H9 (cell line): ENCODE data around the gene ARID3C. TPM values are rescaled to one million over a fixed set of nuclear protein-coding genes. Genes with fewer than 3 reads are reported as not detected.

ENCODE experiments used
- DNase-seq: peaks from one replicate; pipeline ENCODE4 v3.0.0-alpha.2; 2017
- H2AFZ ChIP-seq: one replicate; pipeline ENCODE4 v1.6.1; 2013; ENCODE audit warnings: mild to moderate bottlenecking, low read length, control low read depth, moderate library complexity
- H2AK5ac ChIP-seq: 2 replicates; pipeline ENCODE4 v1.6.1; 2013; ENCODE audit warnings: low read length, control low read depth, mixed read lengths; ENCODE audit not compliant: insufficient read length
- H2BK120ac ChIP-seq: one replicate; pipeline ENCODE4 v1.6.1; 2013; ENCODE audit warnings: low read depth, mild to moderate bottlenecking, low read length, control low read depth, inconsistent platforms; ENCODE audit not compliant: poor library complexity, severe bottlenecking
- H2BK12ac ChIP-seq: 2 replicates; pipeline ENCODE4 v1.6.1; 2013; ENCODE audit warnings: low read length, control low read depth, mixed read lengths, low read depth; ENCODE audit not compliant: insufficient read length
- H2BK15ac ChIP-seq: 2 replicates; pipeline ENCODE4 v1.6.1; 2013; ENCODE audit warnings: low read depth, low read length, control low read depth
- H2BK20ac ChIP-seq: one replicate; pipeline ENCODE4 v1.6.1; 2013; ENCODE audit warnings: low read depth, mild to moderate bottlenecking, low read length, control low read depth, inconsistent platforms; ENCODE audit not compliant: poor library complexity, severe bottlenecking
- H2BK5ac ChIP-seq: 2 replicates; pipeline ENCODE4 v1.6.1; 2013; ENCODE audit warnings: low read length, control low read depth, mixed read lengths; ENCODE audit not compliant: insufficient read length
- H3K14ac ChIP-seq: 2 replicates; pipeline ENCODE4 v1.6.1; 2013; ENCODE audit warnings: low read length, control low read depth; ENCODE audit not compliant: insufficient read depth
- H3K18ac ChIP-seq: 2 replicates; pipeline ENCODE4 v1.6.1; 2013; ENCODE audit warnings: low read depth, mild to moderate bottlenecking, mixed read lengths, low read length, control low read depth; ENCODE audit not compliant: insufficient read length
- H3K23ac ChIP-seq: 2 replicates; pipeline ENCODE4 v1.6.1; 2013; ENCODE audit warnings: low read length, control low read depth, mixed read lengths, low read depth; ENCODE audit not compliant: insufficient read length
- H3K23me2 ChIP-seq: 2 replicates; pipeline ENCODE4 v1.6.1; 2013; ENCODE audit warnings: low read depth, mild to moderate bottlenecking, mixed read lengths, low read length, control low read depth; ENCODE audit not compliant: insufficient read length, poor library complexity, severe bottlenecking
- H3K27ac ChIP-seq: 2 replicates; pipeline ENCODE4 v1.5.1; 2013; ENCODE audit warnings: low read length, control low read depth, mixed read lengths, low read depth; ENCODE audit not compliant: insufficient read length
- H3K27me3 ChIP-seq: 2 replicates; pipeline ENCODE4 v1.6.1; 2013; ENCODE audit warnings: low read length, control low read depth, inconsistent platforms; ENCODE audit not compliant: insufficient read depth
- H3K4ac ChIP-seq: 2 replicates; pipeline ENCODE4 v1.6.1; 2013; ENCODE audit warnings: low read depth, mild to moderate bottlenecking, control low read depth, inconsistent platforms, low read length, moderate library complexity
- H3K4me1 ChIP-seq: 2 replicates; pipeline ENCODE4 v1.6.1; 2013; ENCODE audit warnings: low read length, control low read depth, inconsistent platforms; ENCODE audit not compliant: insufficient read depth
- H3K4me2 ChIP-seq: 2 replicates; pipeline ENCODE4 v1.6.1; 2013; ENCODE audit warnings: low read length, control low read depth, mixed read lengths; ENCODE audit not compliant: insufficient read length, insufficient read depth
- H3K56ac ChIP-seq: 2 replicates; pipeline ENCODE4 v1.6.1; 2013; ENCODE audit warnings: low read depth, mild to moderate bottlenecking, mixed read lengths, low read length, control low read depth; ENCODE audit not compliant: insufficient read length
- H3K79me1 ChIP-seq: 2 replicates; pipeline ENCODE4 v1.6.1; 2013; ENCODE audit warnings: low read depth, mild to moderate bottlenecking, moderate library complexity, low read length, control low read depth, inconsistent platforms; ENCODE audit not compliant: insufficient read depth, poor library complexity, severe bottlenecking
- H3K79me2 ChIP-seq: 2 replicates; pipeline ENCODE4 v1.6.1; 2013; ENCODE audit warnings: low read length, control low read depth, inconsistent platforms; ENCODE audit not compliant: insufficient read depth
- H3K9ac ChIP-seq: 2 replicates; pipeline ENCODE4 v1.6.1; 2013; ENCODE audit warnings: low read length, control low read depth, mixed read lengths; ENCODE audit not compliant: insufficient read length; ENCODE audit errors: extremely low read depth
- H3K9me3 ChIP-seq: one replicate; pipeline ENCODE4 v1.6.1; 2013; ENCODE audit warnings: low read depth, low read length, inconsistent platforms; ENCODE audit not compliant: control insufficient read depth
- H3T11ph ChIP-seq: one replicate; pipeline ENCODE4 v1.6.1; 2013; ENCODE audit warnings: mild to moderate bottlenecking, low read length, control low read depth, inconsistent platforms
- H4K20me1 ChIP-seq: one replicate; pipeline ENCODE4 v1.6.1; 2013; ENCODE audit not compliant: control insufficient read depth, insufficient read length, insufficient read depth
- H4K5ac ChIP-seq: 2 replicates; pipeline ENCODE4 v1.6.1; 2013; ENCODE audit warnings: low read depth, mild to moderate bottlenecking, mixed read lengths, low read length, control low read depth; ENCODE audit not compliant: insufficient read length
- H4K8ac ChIP-seq: replicated peaks from 2 replicates; pipeline ENCODE4 v1.6.1; 2013; ENCODE audit warnings: low read length, control low read depth, mixed read lengths, low read depth; ENCODE audit not compliant: insufficient read length
- H4K91ac ChIP-seq: 2 replicates; pipeline ENCODE4 v1.6.1; 2013; ENCODE audit warnings: low read depth, mild to moderate bottlenecking, moderate library complexity, mixed read lengths, low read length, control low read depth; ENCODE audit not compliant: insufficient read length
- H3K27ac Mint-ChIP-seq, 3 experiments: 2 replicates in 2 of 3; 3 replicates in 1 of 3; pipeline ENCODE4 v1.8.0; 2020 to 2021; ENCODE audit warnings: mixed read lengths in 3 of 3, mild to moderate bottlenecking in 1 of 3, moderate library complexity in 1 of 3
- H3K27me3 Mint-ChIP-seq: 2 replicates; pipeline ENCODE4 v1.8.0; 2021; ENCODE audit warnings: low read depth, mild to moderate bottlenecking, moderate library complexity, mixed read lengths
- H3K36me3 Mint-ChIP-seq, 3 experiments: 2 replicates in 2 of 3; 3 replicates in 1 of 3; pipeline ENCODE4 v1.8.0; 2020 to 2021; ENCODE audit warnings: low read depth in 3 of 3, mixed read lengths in 3 of 3; ENCODE audit not compliant: insufficient read depth in 1 of 3
- H3K4me1 Mint-ChIP-seq, 2 experiments: 2 replicates each; pipeline ENCODE4 v1.8.0; 2020; ENCODE audit warnings: mixed read lengths in 2 of 2
- H3K4me3 Mint-ChIP-seq, 2 experiments: 2 replicates in 1 of 2; 3 replicates in 1 of 2; pipeline ENCODE4 v1.8.0; 2020 to 2021; ENCODE audit warnings: mild to moderate bottlenecking in 2 of 2, mixed read lengths in 2 of 2, moderate library complexity in 1 of 2
- H3K9me3 Mint-ChIP-seq, 2 experiments: 2 replicates in 1 of 2; 3 replicates in 1 of 2; pipeline ENCODE4 v1.8.0; 2020; ENCODE audit warnings: mild to moderate bottlenecking in 2 of 2, mixed read lengths in 2 of 2, moderate library complexity in 1 of 2
- total RNA-seq: library from RNA; stranded (reverse); gene quantifications from 2 replicates; pipeline ENCODE4 v1.2.1, GENCODE V29; 2021
- TF ChIP-seq, protein P1 (sequence below): fragments of 200-600 bp; sonication (generic); conservative IDR thresholded peaks from 3 replicates; pipeline ENCODE4 v1.8.0; 2021; ENCODE audit warnings: antibody characterized with exemption, mild to moderate bottlenecking

The ARID3C gene
- total RNA-seq, 1 experiment from 2014 or later: not detected

DNA sequence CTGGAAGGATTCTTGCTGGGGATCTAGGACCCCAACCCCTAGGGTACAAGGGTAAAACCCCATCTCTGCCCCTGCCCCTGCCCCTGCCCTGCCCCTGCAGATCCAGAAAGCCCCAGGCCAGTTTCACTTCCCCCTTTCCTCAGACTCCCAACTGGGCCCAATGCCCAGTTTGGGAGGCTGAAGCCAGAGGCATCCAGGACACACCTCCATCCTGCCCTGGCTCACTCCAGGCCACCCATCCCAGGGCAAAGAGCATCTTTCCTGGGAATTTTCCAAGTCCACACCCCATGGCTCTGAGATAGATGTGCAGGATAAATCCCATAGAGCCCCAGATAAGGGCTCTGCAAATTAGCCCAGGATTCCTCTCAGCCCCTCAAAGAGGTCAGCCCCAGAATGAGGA, 56.8 kb downstream of the ARID3C start:
- H4K8ac ChIP-seq: no peak overlapping the region
- Mint-ChIP-seq H3K4me3 (no peak overlapping the region), H3K9me3 (no peaks in the 10 kb centered on the region; a peak in 1 of 5 replicates), H3K27ac (no peak overlapping the region; a peak in 1 of 7 replicates), H3K36me3 (no peaks in the 10 kb centered on the region), H3K4me1 (peaks cover 37 to 52% of the 10 kb centered on the region in 2 experiments), H3K27me3 (peaks cover 38% of the 10 kb centered on the region)
- H2BK12ac ChIP-seq: no peak overlapping the region
- H2AFZ ChIP-seq: no peak overlapping the region
- H3T11ph ChIP-seq: no peak overlapping the region
- H4K20me1 ChIP-seq: peaks cover 4% of the 10 kb centered on the region
- TF ChIP-seq, protein P1, sequence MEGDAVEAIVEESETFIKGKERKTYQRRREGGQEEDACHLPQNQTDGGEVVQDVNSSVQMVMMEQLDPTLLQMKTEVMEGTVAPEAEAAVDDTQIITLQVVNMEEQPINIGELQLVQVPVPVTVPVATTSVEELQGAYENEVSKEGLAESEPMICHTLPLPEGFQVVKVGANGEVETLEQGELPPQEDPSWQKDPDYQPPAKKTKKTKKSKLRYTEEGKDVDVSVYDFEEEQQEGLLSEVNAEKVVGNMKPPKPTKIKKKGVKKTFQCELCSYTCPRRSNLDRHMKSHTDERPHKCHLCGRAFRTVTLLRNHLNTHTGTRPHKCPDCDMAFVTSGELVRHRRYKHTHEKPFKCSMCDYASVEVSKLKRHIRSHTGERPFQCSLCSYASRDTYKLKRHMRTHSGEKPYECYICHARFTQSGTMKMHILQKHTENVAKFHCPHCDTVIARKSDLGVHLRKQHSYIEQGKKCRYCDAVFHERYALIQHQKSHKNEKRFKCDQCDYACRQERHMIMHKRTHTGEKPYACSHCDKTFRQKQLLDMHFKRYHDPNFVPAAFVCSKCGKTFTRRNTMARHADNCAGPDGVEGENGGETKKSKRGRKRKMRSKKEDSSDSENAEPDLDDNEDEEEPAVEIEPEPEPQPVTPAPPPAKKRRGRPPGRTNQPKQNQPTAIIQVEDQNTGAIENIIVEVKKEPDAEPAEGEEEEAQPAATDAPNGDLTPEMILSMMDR: no peak
- H2BK120ac ChIP-seq: no peak overlapping the region
- H3K18ac ChIP-seq: no peak overlapping the region
- no peak for DNase-seq
- H3K4me1 ChIP-seq: peaks cover 4% of the 10 kb centered on the region; the same call in 1 of the 2 replicates
- H3K56ac ChIP-seq: no peak overlapping the region
- no peak overlapping the region for H3K4ac ChIP-seq
- H3K79me1 ChIP-seq: no peaks in the 10 kb centered on the region
- H3K23me2 ChIP-seq: no peaks in the 10 kb centered on the region
- H3K23ac ChIP-seq: no peak overlapping the region
- H3K9ac ChIP-seq: no peak overlapping the region
- H3K27ac ChIP-seq: no peak overlapping the region
- H3K9me3 ChIP-seq: no peaks in the 10 kb centered on the region
- no peak overlapping the region for H4K91ac ChIP-seq
- H2BK20ac ChIP-seq: no peak overlapping the region
- H3K27me3 ChIP-seq: peaks cover under 1% of the 10 kb centered on the region; the same call in 1 of the 2 replicates
- no peak overlapping the region for H2AK5ac ChIP-seq
- no peak overlapping the region for H2BK5ac ChIP-seq
- H3K14ac ChIP-seq: no peak overlapping the region
- no peak overlapping the region for H2BK15ac ChIP-seq
- H4K5ac ChIP-seq: no peak overlapping the region
- H3K79me2 ChIP-seq: no peaks in the 10 kb centered on the region
- H3K4me2 ChIP-seq: no peak overlapping the region
